SK-N-SH (cell line): ENCODE results near the gene TMIGD2.

ENCODE experiments used
- EP300 ChIP-seq, 2 experiments: IDR thresholded peaks; 2 replicates each; pipeline versions ENCODE4 v1.4.0 to v1.6.1; 2012; ENCODE audit warnings: borderline replicate concordance in 1 of 2, low read depth in 1 of 2, low read length in 1 of 2
- GABPA ChIP-seq: IDR thresholded peaks from 2 replicates; pipeline ENCODE4 v1.4.0; 2012; ENCODE audit warnings: low read depth, mild to moderate bottlenecking
- MXI1 ChIP-seq: IDR thresholded peaks from 2 replicates; pipeline ENCODE4 v1.6.1; 2012; ENCODE audit warnings: mild to moderate bottlenecking, low read depth, low read length, improper control_type of control experiment
- POLR2AphosphoS5 ChIP-seq: IDR thresholded peaks from 2 replicates; pipeline ENCODE4 v1.6.1; 2012; ENCODE audit warnings: low read depth, low read length
- RAD21 ChIP-seq: IDR thresholded peaks from 2 replicates; pipeline ENCODE4 v1.6.1; 2012; ENCODE audit warnings: mild to moderate bottlenecking, low read length
- RXRA ChIP-seq: IDR thresholded peaks from 2 replicates; pipeline ENCODE4 v1.4.0; 2012; ENCODE audit warnings: low read depth, mild to moderate bottlenecking, borderline replicate concordance
- TEAD4 ChIP-seq: IDR thresholded peaks from 2 replicates; pipeline ENCODE4 v1.4.0; 2012; ENCODE audit warnings: mild to moderate bottlenecking, borderline replicate concordance; ENCODE audit not compliant: insufficient read depth
- TF ChIP-seq, protein P1 (sequence below): fragments of 150-350 bp; IDR thresholded peaks from 2 replicates; pipeline ENCODE4 v1.6.1; 2017; ENCODE audit warnings: antibody characterized with exemption, low read length, low read depth, borderline replicate concordance
- TF ChIP-seq, protein P2 (sequence below): IDR thresholded peaks from 2 replicates; pipeline ENCODE4 v1.4.0; 2012; ENCODE audit warnings: low read depth
- TF ChIP-seq, protein P3 (sequence below): fragments of 200-600 bp; sonication (generic); IDR thresholded peaks from 2 replicates; pipeline ENCODE4 v1.6.1; 2017; ENCODE audit warnings: antibody characterized with exemption, mild to moderate bottlenecking, moderate library complexity
- TF ChIP-seq, protein P4 (sequence below): IDR thresholded peaks from 2 replicates; pipeline ENCODE4 v1.6.1; 2012; ENCODE audit warnings: mild to moderate bottlenecking, low read depth, low read length, moderate library complexity

DNA sequence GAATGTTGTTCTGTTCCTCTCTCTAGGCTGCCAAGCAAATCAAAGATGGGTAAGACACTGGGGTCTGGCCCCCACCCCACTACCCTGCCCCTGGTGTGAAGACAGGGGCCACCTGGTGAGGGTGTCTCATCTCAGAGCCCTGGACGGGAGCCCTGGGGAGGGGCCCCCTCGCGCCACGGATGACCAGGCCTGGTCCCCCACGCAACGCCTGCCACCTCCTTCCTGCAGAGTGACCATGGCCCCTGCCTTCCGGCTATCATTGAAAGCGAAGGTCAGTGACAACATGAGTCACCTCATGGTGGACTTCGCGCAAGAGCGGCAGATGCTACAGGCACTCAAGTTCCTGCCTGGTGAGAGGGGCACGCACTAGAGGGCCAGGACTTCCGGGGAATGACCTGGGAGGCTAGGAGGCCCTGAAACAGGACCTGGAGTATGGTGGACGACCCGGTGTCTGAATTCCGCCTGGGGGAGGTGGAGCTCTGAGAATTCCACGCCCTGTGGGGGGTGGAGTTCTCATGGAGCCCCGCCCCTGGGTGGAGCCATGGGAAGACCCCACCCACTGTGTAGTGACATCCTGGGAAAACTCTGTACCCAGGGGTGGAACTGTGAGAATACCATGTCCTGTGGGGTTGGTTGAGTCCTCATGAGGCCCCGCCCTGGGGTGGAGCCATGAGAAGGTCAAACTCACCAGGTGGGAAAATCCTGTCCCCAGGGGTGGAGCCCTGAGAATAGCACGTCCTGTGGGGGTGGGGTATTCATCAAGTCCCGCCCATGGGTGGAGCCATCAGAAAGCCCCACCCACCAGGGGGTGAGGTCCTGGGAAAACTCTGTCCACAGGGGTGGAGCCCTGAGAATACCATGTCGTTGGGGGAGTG, 8.3 kb upstream of the TMIGD2 start:
- TF ChIP-seq, protein P1, sequence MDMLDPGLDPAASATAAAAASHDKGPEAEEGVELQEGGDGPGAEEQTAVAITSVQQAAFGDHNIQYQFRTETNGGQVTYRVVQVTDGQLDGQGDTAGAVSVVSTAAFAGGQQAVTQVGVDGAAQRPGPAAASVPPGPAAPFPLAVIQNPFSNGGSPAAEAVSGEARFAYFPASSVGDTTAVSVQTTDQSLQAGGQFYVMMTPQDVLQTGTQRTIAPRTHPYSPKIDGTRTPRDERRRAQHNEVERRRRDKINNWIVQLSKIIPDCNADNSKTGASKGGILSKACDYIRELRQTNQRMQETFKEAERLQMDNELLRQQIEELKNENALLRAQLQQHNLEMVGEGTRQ, result no peak
- no peak for TF ChIP-seq RAD21
- no peak for TF ChIP-seq POLR2AphosphoS5
- TF ChIP-seq MXI1, result no peak
- TF ChIP-seq, protein P2, sequence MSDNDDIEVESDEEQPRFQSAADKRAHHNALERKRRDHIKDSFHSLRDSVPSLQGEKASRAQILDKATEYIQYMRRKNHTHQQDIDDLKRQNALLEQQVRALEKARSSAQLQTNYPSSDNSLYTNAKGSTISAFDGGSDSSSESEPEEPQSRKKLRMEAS, result no peak
- TF ChIP-seq, protein P3, sequence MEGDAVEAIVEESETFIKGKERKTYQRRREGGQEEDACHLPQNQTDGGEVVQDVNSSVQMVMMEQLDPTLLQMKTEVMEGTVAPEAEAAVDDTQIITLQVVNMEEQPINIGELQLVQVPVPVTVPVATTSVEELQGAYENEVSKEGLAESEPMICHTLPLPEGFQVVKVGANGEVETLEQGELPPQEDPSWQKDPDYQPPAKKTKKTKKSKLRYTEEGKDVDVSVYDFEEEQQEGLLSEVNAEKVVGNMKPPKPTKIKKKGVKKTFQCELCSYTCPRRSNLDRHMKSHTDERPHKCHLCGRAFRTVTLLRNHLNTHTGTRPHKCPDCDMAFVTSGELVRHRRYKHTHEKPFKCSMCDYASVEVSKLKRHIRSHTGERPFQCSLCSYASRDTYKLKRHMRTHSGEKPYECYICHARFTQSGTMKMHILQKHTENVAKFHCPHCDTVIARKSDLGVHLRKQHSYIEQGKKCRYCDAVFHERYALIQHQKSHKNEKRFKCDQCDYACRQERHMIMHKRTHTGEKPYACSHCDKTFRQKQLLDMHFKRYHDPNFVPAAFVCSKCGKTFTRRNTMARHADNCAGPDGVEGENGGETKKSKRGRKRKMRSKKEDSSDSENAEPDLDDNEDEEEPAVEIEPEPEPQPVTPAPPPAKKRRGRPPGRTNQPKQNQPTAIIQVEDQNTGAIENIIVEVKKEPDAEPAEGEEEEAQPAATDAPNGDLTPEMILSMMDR, result no peak
- no peak for TF ChIP-seq EP300 (IDR thresholded peaks at IDR 0.05; ENCODE audit: borderline replicate concordance in 1 of 2, low read depth in 1 of 2, low read length in 1 of 2)
- no peak for TF ChIP-seq RXRA
- TF ChIP-seq TEAD4, result no peak
- TF ChIP-seq, protein P4, sequence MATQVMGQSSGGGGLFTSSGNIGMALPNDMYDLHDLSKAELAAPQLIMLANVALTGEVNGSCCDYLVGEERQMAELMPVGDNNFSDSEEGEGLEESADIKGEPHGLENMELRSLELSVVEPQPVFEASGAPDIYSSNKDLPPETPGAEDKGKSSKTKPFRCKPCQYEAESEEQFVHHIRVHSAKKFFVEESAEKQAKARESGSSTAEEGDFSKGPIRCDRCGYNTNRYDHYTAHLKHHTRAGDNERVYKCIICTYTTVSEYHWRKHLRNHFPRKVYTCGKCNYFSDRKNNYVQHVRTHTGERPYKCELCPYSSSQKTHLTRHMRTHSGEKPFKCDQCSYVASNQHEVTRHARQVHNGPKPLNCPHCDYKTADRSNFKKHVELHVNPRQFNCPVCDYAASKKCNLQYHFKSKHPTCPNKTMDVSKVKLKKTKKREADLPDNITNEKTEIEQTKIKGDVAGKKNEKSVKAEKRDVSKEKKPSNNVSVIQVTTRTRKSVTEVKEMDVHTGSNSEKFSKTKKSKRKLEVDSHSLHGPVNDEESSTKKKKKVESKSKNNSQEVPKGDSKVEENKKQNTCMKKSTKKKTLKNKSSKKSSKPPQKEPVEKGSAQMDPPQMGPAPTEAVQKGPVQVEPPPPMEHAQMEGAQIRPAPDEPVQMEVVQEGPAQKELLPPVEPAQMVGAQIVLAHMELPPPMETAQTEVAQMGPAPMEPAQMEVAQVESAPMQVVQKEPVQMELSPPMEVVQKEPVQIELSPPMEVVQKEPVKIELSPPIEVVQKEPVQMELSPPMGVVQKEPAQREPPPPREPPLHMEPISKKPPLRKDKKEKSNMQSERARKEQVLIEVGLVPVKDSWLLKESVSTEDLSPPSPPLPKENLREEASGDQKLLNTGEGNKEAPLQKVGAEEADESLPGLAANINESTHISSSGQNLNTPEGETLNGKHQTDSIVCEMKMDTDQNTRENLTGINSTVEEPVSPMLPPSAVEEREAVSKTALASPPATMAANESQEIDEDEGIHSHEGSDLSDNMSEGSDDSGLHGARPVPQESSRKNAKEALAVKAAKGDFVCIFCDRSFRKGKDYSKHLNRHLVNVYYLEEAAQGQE, result no peak
- no peak for TF ChIP-seq GABPA
